K562 (cell line): ENCODE data around the gene RBM17. TPM values are rescaled to one million over a fixed set of nuclear protein-coding genes. Genes with fewer than 3 reads are reported as not detected.
A peak's percentile ranks its signal among the peaks of the same experiment; 100 is the strongest.

Experiments
- ATAC-seq: fragments of 200-7000 bp; cut with Tn5 transposase; 3 replicates; pipeline ENCODE4 v1.9.1; 2020; ENCODE audit warnings: moderate library complexity
- BruUV-seq: library from RNA; stranded (reverse); fragments of 400-500 nt; replicated peaks from 2 replicates; lab custom pipeline; 2021; lab: Mats Ljungman, UMichigan
- CTCF ChIA-PET: fragments of 300-600 bp; formaldehyde crosslinking; extraction: SDS; loops from one replicate; lab custom pipeline; 2021; ENCODE audit warnings: low intra/inter-chr PET ratio; lab: Yijun Ruan, JAX
- POLR2A ChIA-PET: fragments of 300-600, 350-650 bp; sonication (Branson Sonifier 250); formaldehyde crosslinking; extraction: SDS; loops from one replicate; lab custom pipeline; 2021; ENCODE audit warnings: antibody characterized with exemption, inconsistent platforms; lab: Yijun Ruan, JAX
- DNase-seq, 4 experiments: peaks; one replicate each; pipeline versions ENCODE4 v3.0.0 to v3.0.0-alpha.2; 2011 to 2018; ENCODE audit warnings: low spot score in 3 of 4, mixed read lengths in 3 of 4; ENCODE audit errors: extremely low read depth in 1 of 4
- FAIRE-seq: peaks from 2 replicates; lab custom pipeline; 2011; peaks lifted over from hg19 to GRCh38; lab: Jason Lieb, UNC
- H2AFZ ChIP-seq: 2 replicates; pipeline ENCODE4 v1.6.0; 2011; ENCODE audit warnings: low read depth, low read length, control low read depth, inconsistent platforms
- H3K27ac ChIP-seq: fragments of 200-600 bp; 3 replicates; pipeline ENCODE4 v1.8.0; 2011; ENCODE audit warnings: low read depth, mild to moderate bottlenecking, control low read depth, inconsistent platforms, low read length, moderate library complexity, mixed read lengths; ENCODE audit errors: extremely low read depth
- H3K27me3 ChIP-seq, 2 experiments: fragments of 300-600 bp in 1 of 2; 2 replicates in 1 of 2; 3 replicates in 1 of 2; pipeline versions ENCODE4 v1.6.0 to v1.8.0; 2011; ENCODE audit warnings: inconsistent platforms in 2 of 2, low read length in 2 of 2, mild to moderate bottlenecking in 1 of 2, mixed read lengths in 1 of 2, moderate library complexity in 1 of 2; ENCODE audit not compliant: control insufficient read depth in 2 of 2, insufficient read depth in 2 of 2
- H3K36me3 ChIP-seq: fragments of 300-600 bp; 3 replicates; pipeline ENCODE4 v1.8.0; 2011; ENCODE audit warnings: mild to moderate bottlenecking, low read length, inconsistent platforms; ENCODE audit not compliant: control insufficient read depth, insufficient read depth
- H3K4me1 ChIP-seq, 2 experiments: fragments of 200-600 bp in 1 of 2; replicated peaks in 1 of 2; 2 replicates in 1 of 2; 3 replicates in 1 of 2; pipeline versions ENCODE4 v1.5.1 to v1.8.0; 2011; ENCODE audit warnings: inconsistent platforms in 2 of 2, low read length in 2 of 2, mild to moderate bottlenecking in 1 of 2, mixed read lengths in 1 of 2, moderate library complexity in 1 of 2; ENCODE audit not compliant: control insufficient read depth in 2 of 2, insufficient read depth in 2 of 2
- H3K4me2 ChIP-seq: 2 replicates; pipeline ENCODE4 v1.6.1; 2011; ENCODE audit warnings: low read length, control low read depth, inconsistent platforms, mixed read lengths; ENCODE audit not compliant: insufficient read depth
- H3K4me3 ChIP-seq: fragments of 200-600 bp; sonication (generic), shearing (Covaris generic); 2 replicates; pipeline ENCODE4 v1.5.1; 2016; ENCODE audit warnings: control low read depth, inconsistent platforms
- H3K79me2 ChIP-seq: fragments of 200-600 bp; 3 replicates; pipeline ENCODE4 v1.8.0; 2011; ENCODE audit warnings: low read length, inconsistent platforms; ENCODE audit not compliant: control insufficient read depth, insufficient read depth
- H3K9ac ChIP-seq, 2 experiments: 2 replicates each; pipeline versions ENCODE4 v1.6.0 to v1.6.1; 2011; ENCODE audit warnings: low read depth in 2 of 2, low read length in 2 of 2, control low read depth in 1 of 2, inconsistent platforms in 1 of 2, mild to moderate bottlenecking in 1 of 2, mixed read lengths in 1 of 2; ENCODE audit not compliant: insufficient read depth in 1 of 2
- H3K9me1 ChIP-seq: one replicate; pipeline ENCODE4 v1.6.0; 2011; ENCODE audit warnings: inconsistent platforms, mild to moderate bottlenecking, low read length, moderate library complexity; ENCODE audit not compliant: control insufficient read depth, insufficient read depth
- H3K9me3 ChIP-seq: replicated peaks from 2 replicates; pipeline ENCODE4 v1.5.1; 2011; ENCODE audit warnings: low read depth, low read length, inconsistent platforms; ENCODE audit not compliant: control insufficient read depth, insufficient read depth
- H4K20me1 ChIP-seq: replicated peaks from 2 replicates; pipeline ENCODE4 v1.6.1; 2011; ENCODE audit warnings: low read length, inconsistent platforms, mixed read lengths; ENCODE audit not compliant: control insufficient read depth, insufficient read depth
- ATF6 ChIP-seq: sonication (generic); formaldehyde crosslinking; IDR thresholded peaks from 2 replicates; pipeline ENCODE4 v1.4.0; 2020; ENCODE audit warnings: mild to moderate bottlenecking, missing genetic modification reagents
- GABPB1 ChIP-seq: sonication (generic); formaldehyde crosslinking; IDR thresholded peaks from 2 replicates; pipeline ENCODE4 v1.8.0; 2022; ENCODE audit warnings: mild to moderate bottlenecking, missing genetic modification reagents
- HDAC1 ChIP-seq, 2 experiments: fragments of 450-650 bp; IDR thresholded peaks; 2 replicates each; pipeline ENCODE4 v1.6.1; 2016 to 2017; ENCODE audit warnings: inconsistent platforms in 1 of 2, mild to moderate bottlenecking in 1 of 2, moderate library complexity in 1 of 2
- KDM5B ChIP-seq: fragments of 200-600 bp; sonication (generic); IDR thresholded peaks from 2 replicates; pipeline ENCODE4 v1.6.1; 2012; ENCODE audit warnings: low read depth, mild to moderate bottlenecking, moderate library complexity, low read length, control low read depth, inconsistent platforms; ENCODE audit not compliant: insufficient replicate concordance
- KLF10 ChIP-seq: fragments of 250-450 bp; sonication (Bioruptor Pico); IDR thresholded peaks from 2 replicates; pipeline ENCODE4 v1.6.1; 2021; ENCODE audit warnings: matching md5 sums
- NR2F6 ChIP-seq: fragments of 450-650 bp; formaldehyde crosslinking; IDR thresholded peaks from 2 replicates; pipeline ENCODE4 v1.4.0; 2020; ENCODE audit warnings: mild to moderate bottlenecking
- SMAD4 ChIP-seq: fragments of 250-450 bp; sonication (Bioruptor Pico); conservative IDR thresholded peaks from 2 replicates; pipeline ENCODE4 v1.8.0; 2021; ENCODE audit warnings: inconsistent platforms, mild to moderate bottlenecking, moderate library complexity
- SMARCA4 ChIP-seq: fragments of 450-650 bp; IDR thresholded peaks from 2 replicates; pipeline ENCODE4 v1.6.1; 2016
- TCF7L2 ChIP-seq: fragments of 150-350 bp; IDR thresholded peaks from 2 replicates; pipeline ENCODE4 v1.6.1; 2016; ENCODE audit warnings: low read depth, mild to moderate bottlenecking, low read length, moderate library complexity
- TFAP4 ChIP-seq: sonication (generic); formaldehyde crosslinking; IDR thresholded peaks from 2 replicates; pipeline ENCODE4 v1.8.0; 2022; ENCODE audit warnings: missing genetic modification reagents, mild to moderate bottlenecking, moderate library complexity, borderline replicate concordance
- ZBTB43 ChIP-seq: sonication (generic); formaldehyde crosslinking; IDR thresholded peaks from 2 replicates; pipeline ENCODE4 v1.8.0; 2023; ENCODE audit warnings: mild to moderate bottlenecking, missing genetic modification reagents
- WGBS: fragments of 100-300 bp; shearing (Covaris generic); methylation state at CpG from one replicate; pipeline ENCODE4 v1.1.6; 2016; ENCODE audit warnings: low coverage, mixed read lengths; ENCODE audit not compliant: insufficient coverage; ENCODE audit errors: missing lambda C conversion rate; 5-methylcytosine and 5-hydroxymethylcytosine counted together
- in situ Hi-C: fragments of 300-500 bp; cut with MboI; formaldehyde crosslinking; loops from 4 replicates; pipeline ENCODE4 v1.15.0; 2018; ENCODE audit warnings: inconsistent platforms, mixed read lengths
- intact Hi-C: fragments of 100-400 bp; cut with micrococcal nuclease; formaldehyde crosslinking; loops from 2 replicates; pipeline ENCODE4 v1.14.2; 2022
- polyA plus RNA-seq, 8 experiments: library from polyadenylated mRNA; depleted of rRNA in 4 of 8; stranded (reverse) in 5 of 8; unstranded in 3 of 8; fragments of >200 nt; fragmentation: Nextera tagmentation in 2 of 8; fragmentation: Illumina TruSeq in 1 of 8; extraction: Ambion mirVana in 2 of 8; extraction: Trizol in 1 of 8; gene quantifications; 2 replicates each; pipeline versions ENCODE4 v1.2.1 to v1.2.3, GENCODE V29; 2011 to 2014; ENCODE audit warnings: inconsistent platforms in 1 of 8, missing spikeins in 1 of 8
- total RNA-seq, 7 experiments: library from RNA; depleted of rRNA in 6 of 7; stranded (reverse); fragments of >200 nt in 6 of 7; fragmentation: Illumina TruSeq in 2 of 7; extraction: Trizol in 2 of 7; gene quantifications; 2 replicates each; pipeline versions ENCODE4 v1.2.1 to v1.2.3, GENCODE V29; 2011 to 2021; ENCODE audit warnings: low replicate concordance in 1 of 7

Gene RBM17
- total and polyA plus RNA-seq, 9 of the 15 experiments (the other 6 are each of a cell fraction or from before 2014, with no cell fraction given), result 23.6 to 217 (median 124) TPM

- TF ChIP-seq SMARCA4, result no peak
Measured at GRCh38 chr10:6144406-6145165, 55.8 kb downstream of the RBM17 start (continued).

- Histone ChIP-seq H4K20me1 (peaks cover 11% of the 10 kb centered on the region; the same call in 1 of the 2 replicates), H2AFZ (peak overlapping the region; percentile 98), H3K27ac (peak overlapping the region; percentile 81), H3K9me3 (no peaks in the 10 kb centered on the region), H3K9ac (peak overlapping the region; percentile 82 to 96; a peak in 3 of 4 replicates), H3K4me2 (peak overlapping the region; percentile 80), H3K4me1 (peaks cover 26 to 54% of the 10 kb centered on the region in 2 experiments), H3K9me1 (peaks cover 3% of the 10 kb centered on the region), H3K79me2 (peaks cover 48% of the 10 kb centered on the region), H3K36me3 (peaks cover 9% of the 10 kb centered on the region; the same call in 1 of the 3 replicates), H3K27me3 (peaks cover 10 to 15% of the 10 kb centered on the region in 2 experiments; a peak in 4 of 5 replicates), H3K4me3 (peak overlapping the region; percentile 72)
- FAIRE-seq (no peak), ATAC-seq (peak; percentile 49), DNase-seq (peak in 3 of 4 experiments; percentile 35 to 62 (median 58))
- ChIA-PET POLR2A (interaction anchor here (6.2 kb wide), 1 partner anchor 17 kb away, joined by 38 read pairs; no protein-coding TSS in a partner anchor), CTCF (no interaction called here)
- in situ Hi-C loops (no loop called here), intact Hi-C loops (no loop called here)
- WGBS, result 8% methylated on average over 38 of the region's 76 CpGs
- BruUV-seq, result no TSS peak
- TF ChIP-seq TFAP4 (peak; percentile 40; the same call in 1 of the 2 replicates), ATF6 (CRISPR knock-in tag) (0 out of 2 replicates have a peak, but pooled peaks have one; percentile 43), KLF10 (no peak), TCF7L2 (no peak), GABPB1 (CRISPR knock-in tag) (peak; percentile 57), SMAD4 (CRISPR knock-in tag) (0 out of 2 replicates have a peak, but pooled peaks have one; percentile 13), HDAC1 (IDR thresholded peaks at IDR 0.05) (peak in 1 of 2 experiments; percentile 58; a peak in 2 of 4 replicates), NR2F6 (CRISPR knock-in tag) (no peak), ZBTB43 (CRISPR knock-in tag) (no peak), KDM5B (peak; percentile 10)
Measured at GRCh38 chr10:6145166-6145987, 56.5 kb downstream of the RBM17 start.
